ENCODE measurements around the gene TMEM50B.
A peak's percentile ranks its signal among the peaks of the same experiment; 100 is the strongest.

Gene TMEM50B

DNA sequence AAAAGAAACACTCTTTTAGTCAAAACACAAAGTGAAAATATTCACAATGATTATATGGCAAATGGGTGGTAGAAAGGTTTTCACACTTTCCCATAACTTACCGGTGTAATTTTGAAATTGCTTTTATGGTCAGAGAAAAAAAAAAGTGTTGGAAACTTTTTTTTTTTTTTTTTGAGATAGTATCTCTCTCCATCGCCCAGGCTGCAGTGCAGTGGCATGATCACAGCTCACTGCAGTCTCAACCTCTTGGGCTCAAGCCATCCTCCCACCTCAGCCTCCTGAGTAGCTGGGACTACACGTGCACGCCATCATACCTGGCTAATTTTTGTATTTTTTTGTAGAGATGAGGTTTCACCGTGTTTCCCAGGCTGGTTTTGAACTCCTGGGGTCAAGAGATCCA lies 73.3 kb downstream of the TMEM50B start:
- Histone ChIP-seq H3K27ac (ENCODE audit: low read depth, low read length) (no peak overlapping the region), H3K27me3 (ENCODE audit: control insufficient read depth, insufficient read depth, low read length) (no peaks in the 10 kb centered on the region), H3K4me1 (ENCODE audit: control insufficient read depth, insufficient read depth, low read length) (peaks cover 5% of the 10 kb centered on the region; the same call in 1 of the 2 replicates), H3K9ac (ENCODE audit: low read depth, low read length) (no peak overlapping the region), H3K4me3 (ENCODE audit: low read depth, low read length) (no peak overlapping the region), H3K9me3 (ENCODE audit: control insufficient read depth, insufficient read depth, low read length) (no peaks in the 10 kb centered on the region), H3K36me3 (ENCODE audit: control insufficient read depth, insufficient read depth, low read length) (0 out of 2 replicates have a peak, but pooled peaks cover 5% of the 10 kb centered on the region)

DNA sequence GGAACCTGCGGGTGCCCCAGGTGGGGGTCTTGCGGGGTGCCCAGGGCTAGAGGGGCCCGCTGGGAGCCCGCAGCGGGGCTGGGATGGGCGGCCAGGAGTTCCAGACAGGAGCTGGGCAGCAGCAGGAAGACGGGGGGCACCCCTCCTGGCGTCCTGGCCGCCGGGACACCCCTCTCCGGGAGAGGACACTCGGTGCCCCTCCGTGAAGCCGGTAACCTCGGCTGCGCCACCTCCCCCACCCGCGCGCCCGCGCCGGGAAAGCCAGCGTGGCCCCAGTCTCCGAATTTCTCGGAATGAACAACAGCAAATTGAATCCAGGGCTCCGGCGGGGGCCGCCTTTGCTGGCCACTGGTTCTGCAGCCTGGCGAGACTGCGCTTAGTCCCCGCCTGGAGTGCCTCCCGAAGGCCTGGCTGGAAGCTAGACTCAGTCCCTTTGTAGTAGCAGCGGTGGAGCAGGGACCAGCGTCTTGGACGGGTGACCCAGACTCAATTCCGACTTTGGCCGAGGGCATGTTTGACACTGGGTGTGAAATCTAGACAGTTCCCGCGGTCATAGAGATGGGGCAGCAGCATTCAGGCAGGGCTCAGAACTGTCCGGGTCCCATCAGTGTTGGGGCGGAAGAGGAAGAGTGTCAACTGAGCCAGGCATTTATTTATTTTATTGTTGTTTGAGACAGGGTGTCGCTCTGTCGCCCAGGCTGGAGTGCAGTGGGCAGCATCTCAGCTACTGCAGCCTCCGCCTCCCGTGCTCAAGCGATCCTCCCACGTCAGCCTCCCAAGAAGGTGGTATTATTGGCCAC lies 75.8 kb downstream of the TMEM50B start:
- peak overlapping the region; percentile 62 for H3K9ac ChIP-seq (ENCODE audit: low read depth, low read length)
- peak overlapping the region; percentile 81 for H3K4me3 ChIP-seq (ENCODE audit: low read depth, low read length)
- H3K36me3 ChIP-seq (ENCODE audit: control insufficient read depth, insufficient read depth, low read length): 0 out of 2 replicates have a peak, but pooled peaks cover 2% of the 10 kb centered on the region
- no peaks in the 10 kb centered on the region for H3K27me3 ChIP-seq (ENCODE audit: control insufficient read depth, insufficient read depth, low read length)
- no peaks in the 10 kb centered on the region for H3K9me3 ChIP-seq (ENCODE audit: control insufficient read depth, insufficient read depth, low read length)
- H3K27ac ChIP-seq (ENCODE audit: low read depth, low read length): peak overlapping the region; percentile 46
- H3K4me1 ChIP-seq (ENCODE audit: control insufficient read depth, insufficient read depth, low read length): peaks cover 5% of the 10 kb centered on the region; the same call in 1 of the 2 replicates

DNA sequence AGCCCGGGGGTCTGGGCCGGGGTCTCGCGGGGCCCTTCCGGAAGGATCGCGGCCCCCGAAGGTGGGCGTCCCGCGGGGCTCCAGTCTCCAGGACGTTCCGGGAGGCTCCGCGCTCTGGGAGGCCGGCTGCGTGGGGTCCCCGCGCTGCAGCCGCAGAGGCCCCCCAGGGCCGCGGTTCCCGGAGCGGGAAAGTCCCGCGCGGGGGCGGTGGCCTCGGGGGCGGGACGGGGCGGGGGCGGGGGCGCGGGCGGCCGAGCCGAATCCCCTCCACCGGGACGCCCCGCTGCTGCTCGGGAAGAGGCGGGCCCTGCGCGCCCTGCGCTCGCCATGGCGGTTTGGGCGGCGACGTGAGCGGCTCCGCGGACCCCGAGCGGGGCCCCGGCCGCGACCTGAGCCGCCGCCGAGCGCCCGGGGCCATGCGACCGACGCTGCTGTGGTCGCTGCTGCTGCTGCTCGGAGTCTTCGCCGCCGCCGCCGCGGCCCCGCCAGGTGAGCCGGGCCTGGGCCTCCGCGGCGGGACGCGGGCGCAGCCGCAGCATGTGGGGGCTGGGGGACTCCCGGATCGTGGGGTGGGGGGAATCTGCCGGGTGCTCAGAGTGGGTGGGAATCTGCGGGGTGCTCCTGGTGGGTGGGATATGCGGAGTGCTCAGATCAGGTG lies 76.5 kb downstream of the TMEM50B start, which contains the start of gene IFNGR2:
TSS of gene IFNGR2 (plus strand) at position 286 of the 658 bp plus-strand sequence. CDS start at position 417, 131 bp downstream.
- H3K27me3 ChIP-seq (ENCODE audit: control insufficient read depth, insufficient read depth, low read length): no peaks in the 10 kb centered on the region
- 0 out of 2 replicates have a peak, but pooled peaks cover 2% of the 10 kb centered on the region for H3K36me3 ChIP-seq (ENCODE audit: control insufficient read depth, insufficient read depth, low read length)
- no peaks in the 10 kb centered on the region for H3K9me3 ChIP-seq (ENCODE audit: control insufficient read depth, insufficient read depth, low read length)
- H3K9ac ChIP-seq (ENCODE audit: low read depth, low read length): peak within 1 kb of the TSS; percentile 62
- H3K4me1 ChIP-seq (ENCODE audit: control insufficient read depth, insufficient read depth, low read length): peaks cover 5% of the 10 kb centered on the region; the same call in 1 of the 2 replicates
- peak within 1 kb of the TSS; percentile 58 for H3K27ac ChIP-seq (ENCODE audit: low read depth, low read length)
- peak within 1 kb of the TSS; percentile 81 for H3K4me3 ChIP-seq (ENCODE audit: low read depth, low read length)

DNA sequence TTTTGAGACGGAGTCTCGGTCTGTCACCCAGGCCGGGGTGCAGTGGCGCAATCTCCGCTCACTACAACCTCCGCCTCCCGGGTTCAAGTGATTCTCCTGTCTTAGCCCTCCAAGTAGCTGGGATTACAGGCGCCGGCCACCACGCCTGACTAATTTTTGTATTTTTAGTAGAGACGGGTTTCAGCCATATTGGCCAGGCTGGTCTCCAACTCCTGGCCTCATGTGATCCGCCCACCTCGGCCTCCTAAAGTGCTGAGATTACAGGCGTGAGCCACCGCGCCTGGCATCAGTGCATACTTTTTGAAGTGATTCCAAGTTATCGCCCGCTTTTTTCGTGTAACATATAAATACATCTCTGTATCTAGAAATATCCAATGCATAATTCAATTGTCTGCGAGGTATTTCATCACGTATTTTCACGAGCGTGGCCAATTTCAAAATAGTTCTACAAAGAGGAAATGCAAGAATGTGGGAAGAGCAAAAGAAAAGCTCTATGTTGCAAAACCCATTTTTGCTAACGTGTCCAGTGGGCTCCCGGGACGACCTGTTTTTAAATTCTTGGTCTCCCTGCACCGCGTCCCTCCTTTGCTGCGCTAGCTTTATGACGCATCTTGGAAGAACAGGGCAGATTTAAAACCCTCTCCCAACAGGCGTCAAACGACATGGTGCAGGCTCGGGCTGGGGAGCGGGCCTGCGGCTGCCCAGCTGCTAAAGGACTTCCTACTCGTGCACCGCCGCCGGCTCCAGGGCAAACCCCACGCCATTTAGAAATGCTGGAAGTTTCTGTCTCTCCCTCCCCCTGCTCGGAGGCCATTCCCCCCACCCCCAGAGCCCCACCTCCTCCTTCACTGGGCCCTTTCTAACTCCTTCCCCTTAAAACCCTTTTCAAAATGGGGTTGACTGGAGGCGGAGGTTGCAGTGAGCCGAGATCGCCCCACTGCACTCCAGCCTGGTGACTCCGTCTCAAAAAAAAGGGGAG lies 77.5 kb downstream of the TMEM50B start:
- Histone ChIP-seq H3K4me1 (ENCODE audit: control insufficient read depth, insufficient read depth, low read length) (peaks cover 5% of the 10 kb centered on the region; the same call in 1 of the 2 replicates), H3K27ac (ENCODE audit: low read depth, low read length) (peak overlapping the region; percentile 58), H3K9ac (ENCODE audit: low read depth, low read length) (no peak overlapping the region)

DNA sequence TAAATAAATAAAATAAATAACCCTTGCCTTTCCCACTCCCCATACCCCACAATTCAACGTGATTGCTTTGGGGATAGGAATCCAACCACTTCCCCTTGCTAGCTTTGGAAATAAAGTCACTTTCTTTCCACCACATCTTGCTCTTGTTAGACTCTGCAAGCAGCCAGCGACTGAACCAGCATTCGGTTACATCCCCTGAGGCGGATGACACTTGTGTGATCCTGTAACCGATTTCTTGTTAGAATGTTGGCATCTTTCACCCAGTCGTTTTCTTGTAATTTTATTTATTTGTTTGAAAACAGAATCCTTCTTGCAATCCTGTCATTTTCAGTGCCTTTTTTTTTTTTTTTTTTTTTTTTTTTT lies 78.2 kb downstream of the TMEM50B start:
- H3K4me1 ChIP-seq (ENCODE audit: control insufficient read depth, insufficient read depth, low read length): peaks cover 5% of the 10 kb centered on the region; the same call in 1 of the 2 replicates
- 0 out of 2 replicates have a peak, but pooled peaks cover 2% of the 10 kb centered on the region for H3K36me3 ChIP-seq (ENCODE audit: control insufficient read depth, insufficient read depth, low read length)
- H3K27ac ChIP-seq (ENCODE audit: low read depth, low read length): no peak overlapping the region
- no peaks in the 10 kb centered on the region for H3K9me3 ChIP-seq (ENCODE audit: control insufficient read depth, insufficient read depth, low read length)
- no peaks in the 10 kb centered on the region for H3K27me3 ChIP-seq (ENCODE audit: control insufficient read depth, insufficient read depth, low read length)
- H3K4me3 ChIP-seq (ENCODE audit: low read depth, low read length): no peak overlapping the region
- H3K9ac ChIP-seq (ENCODE audit: low read depth, low read length): no peak overlapping the region

More for the DNA sequence above, 77.5 kb downstream of the TMEM50B start:
- H3K36me3 ChIP-seq (ENCODE audit: control insufficient read depth, insufficient read depth, low read length): 0 out of 2 replicates have a peak, but pooled peaks cover 2% of the 10 kb centered on the region
- peak overlapping the region; percentile 81; the same call in 1 of the 2 replicates for H3K4me3 ChIP-seq (ENCODE audit: low read depth, low read length)
- no peaks in the 10 kb centered on the region for H3K27me3 ChIP-seq (ENCODE audit: control insufficient read depth, insufficient read depth, low read length)
- no peaks in the 10 kb centered on the region for H3K9me3 ChIP-seq (ENCODE audit: control insufficient read depth, insufficient read depth, low read length)

Measured in HUES48 (cell line).